DOHH2 (cell line): Measurements from ENCODE around the gene KCTD21.

Source experiments
- CTCF ChIP-seq: fragments of 200-600 bp; sonication (generic); IDR thresholded peaks from one replicate; pipeline ENCODE4 v1.5.1; 2014; ENCODE audit warnings: antibody characterized with exemption, mild to moderate bottlenecking, low read depth, low read length; ENCODE audit not compliant: poor library complexity, severe bottlenecking
- EZH2phosphoT487 ChIP-seq: fragments of 200-600 bp; sonication (generic); IDR thresholded peaks from 2 replicates; pipeline ENCODE4 v1.6.1; 2017; ENCODE audit warnings: borderline replicate concordance, mild to moderate bottlenecking, antibody characterized with exemption, low read length, moderate library complexity, mixed read lengths

GRCh38 chr11:78188286-78189173 is at the start of gene KCTD21, which contains the start of gene USP35:
- TF ChIP-seq CTCF (no peak), EZH2phosphoT487 (no peak)
